Osteoblast (primary cell): Measurements from ENCODE around the gene C2orf78. TPM values are rescaled to one million over a fixed set of nuclear protein-coding genes. Genes with fewer than 3 reads are reported as not detected.
A peak's percentile ranks its signal among the peaks of the same experiment; 100 is the strongest.
"Not testable (repeated sequence)": the region's sequence is repeated elsewhere in the genome, so short reads cannot be mapped to it uniquely, and the experiment has no call there.

Experiments
- DNase-seq: peaks from one replicate; pipeline ENCODE4 v3.0.0; 2011; ENCODE audit warnings: low spot score, mixed read lengths; ENCODE audit not compliant: insufficient read length; ENCODE audit errors: missing footprints
- H2AFZ ChIP-seq: 2 replicates; pipeline ENCODE4 v1.6.0; 2011; ENCODE audit warnings: mild to moderate bottlenecking, low read length
- H3K27ac ChIP-seq: 2 replicates; pipeline ENCODE4 v1.5.1; 2011; ENCODE audit warnings: mild to moderate bottlenecking, low read depth, low read length, moderate library complexity
- H3K27me3 ChIP-seq: 2 replicates; pipeline ENCODE4 v1.6.0; 2012; ENCODE audit warnings: mild to moderate bottlenecking, control low read depth, inconsistent platforms, low read length, moderate library complexity; ENCODE audit not compliant: insufficient read depth
- H3K36me3 ChIP-seq: 2 replicates; pipeline ENCODE4 v1.5.1; 2011; ENCODE audit warnings: mild to moderate bottlenecking, low read length, control low read depth, moderate library complexity; ENCODE audit not compliant: insufficient read depth
- H3K4me1 ChIP-seq: 2 replicates; pipeline ENCODE4 v1.5.1; 2011; ENCODE audit warnings: mild to moderate bottlenecking, low read length, control low read depth, moderate library complexity; ENCODE audit not compliant: insufficient read depth
- H3K4me2 ChIP-seq: 2 replicates; pipeline ENCODE4 v1.6.0; 2011; ENCODE audit warnings: mild to moderate bottlenecking, low read length; ENCODE audit not compliant: insufficient read depth
- H3K4me3 ChIP-seq: fragments of 200-600 bp; sonication (generic); 3 replicates; pipeline ENCODE4 v1.5.1; 2012; ENCODE audit warnings: mild to moderate bottlenecking, low read length, inconsistent platforms; ENCODE audit not compliant: insufficient read depth
- H3K79me2 ChIP-seq: 2 replicates; pipeline ENCODE4 v1.6.0; 2012; ENCODE audit warnings: mild to moderate bottlenecking, low read length, control low read depth, inconsistent platforms; ENCODE audit not compliant: insufficient read depth
- H3K9me3 ChIP-seq: 2 replicates; pipeline ENCODE4 v1.5.1; 2011; ENCODE audit warnings: low read depth, low read length, control low read depth
- H4K20me1 ChIP-seq: 2 replicates; pipeline ENCODE4 v1.6.0; 2012; ENCODE audit warnings: mild to moderate bottlenecking, low read length, control low read depth; ENCODE audit not compliant: insufficient read depth
- total RNA-seq: library from RNA; depleted of rRNA; stranded (reverse); fragments of >200 nt; gene quantifications from 2 replicates; pipeline ENCODE4 v1.2.3, GENCODE V29; 2012
- TF ChIP-seq, protein P1 (sequence below): IDR thresholded peaks from 2 replicates; pipeline ENCODE4 v1.5.1; 2011; ENCODE audit warnings: mild to moderate bottlenecking, low read depth, low read length, moderate library complexity; ENCODE audit errors: extremely low read depth

Gene C2orf78
- total RNA-seq, 1 donor = not detected

DNA sequence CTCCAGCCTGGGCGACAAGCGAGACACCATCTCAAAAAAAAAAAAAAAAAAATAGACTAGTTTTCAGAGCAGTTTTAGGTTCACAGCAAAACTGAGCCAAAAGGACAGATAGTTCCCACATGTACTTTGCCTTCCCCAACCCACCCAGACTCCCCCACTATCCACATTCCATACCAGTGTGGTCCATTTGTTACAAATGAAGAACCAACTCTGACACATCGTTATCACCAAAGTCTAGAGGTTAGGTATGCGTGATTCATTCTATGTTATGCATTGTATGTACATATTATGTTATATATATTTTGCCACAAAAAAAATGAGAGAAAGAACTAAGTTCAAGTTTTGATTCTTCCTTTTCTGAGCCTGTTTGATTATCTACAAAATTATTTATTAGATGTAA is 7.6 kb upstream of the C2orf78 start:
- H3K4me3 ChIP-seq = no peak overlapping the region
- H3K4me2 ChIP-seq = no peak overlapping the region
- H4K20me1 ChIP-seq = peaks cover 21% of the 10 kb centered on the region
- H3K79me2 ChIP-seq = peaks cover 56% of the 10 kb centered on the region
- no peak overlapping the region for H2AFZ ChIP-seq
- DNase-seq = no peak
- H3K9me3 ChIP-seq = no peaks in the 10 kb centered on the region
- H3K27me3 ChIP-seq = no peaks in the 10 kb centered on the region
- peaks cover 23% of the 10 kb centered on the region for H3K4me1 ChIP-seq
- TF ChIP-seq, protein P1, sequence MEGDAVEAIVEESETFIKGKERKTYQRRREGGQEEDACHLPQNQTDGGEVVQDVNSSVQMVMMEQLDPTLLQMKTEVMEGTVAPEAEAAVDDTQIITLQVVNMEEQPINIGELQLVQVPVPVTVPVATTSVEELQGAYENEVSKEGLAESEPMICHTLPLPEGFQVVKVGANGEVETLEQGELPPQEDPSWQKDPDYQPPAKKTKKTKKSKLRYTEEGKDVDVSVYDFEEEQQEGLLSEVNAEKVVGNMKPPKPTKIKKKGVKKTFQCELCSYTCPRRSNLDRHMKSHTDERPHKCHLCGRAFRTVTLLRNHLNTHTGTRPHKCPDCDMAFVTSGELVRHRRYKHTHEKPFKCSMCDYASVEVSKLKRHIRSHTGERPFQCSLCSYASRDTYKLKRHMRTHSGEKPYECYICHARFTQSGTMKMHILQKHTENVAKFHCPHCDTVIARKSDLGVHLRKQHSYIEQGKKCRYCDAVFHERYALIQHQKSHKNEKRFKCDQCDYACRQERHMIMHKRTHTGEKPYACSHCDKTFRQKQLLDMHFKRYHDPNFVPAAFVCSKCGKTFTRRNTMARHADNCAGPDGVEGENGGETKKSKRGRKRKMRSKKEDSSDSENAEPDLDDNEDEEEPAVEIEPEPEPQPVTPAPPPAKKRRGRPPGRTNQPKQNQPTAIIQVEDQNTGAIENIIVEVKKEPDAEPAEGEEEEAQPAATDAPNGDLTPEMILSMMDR = no peak
- H3K36me3 ChIP-seq = peaks cover 49% of the 10 kb centered on the region
- H3K27ac ChIP-seq = no peak overlapping the region

DNA sequence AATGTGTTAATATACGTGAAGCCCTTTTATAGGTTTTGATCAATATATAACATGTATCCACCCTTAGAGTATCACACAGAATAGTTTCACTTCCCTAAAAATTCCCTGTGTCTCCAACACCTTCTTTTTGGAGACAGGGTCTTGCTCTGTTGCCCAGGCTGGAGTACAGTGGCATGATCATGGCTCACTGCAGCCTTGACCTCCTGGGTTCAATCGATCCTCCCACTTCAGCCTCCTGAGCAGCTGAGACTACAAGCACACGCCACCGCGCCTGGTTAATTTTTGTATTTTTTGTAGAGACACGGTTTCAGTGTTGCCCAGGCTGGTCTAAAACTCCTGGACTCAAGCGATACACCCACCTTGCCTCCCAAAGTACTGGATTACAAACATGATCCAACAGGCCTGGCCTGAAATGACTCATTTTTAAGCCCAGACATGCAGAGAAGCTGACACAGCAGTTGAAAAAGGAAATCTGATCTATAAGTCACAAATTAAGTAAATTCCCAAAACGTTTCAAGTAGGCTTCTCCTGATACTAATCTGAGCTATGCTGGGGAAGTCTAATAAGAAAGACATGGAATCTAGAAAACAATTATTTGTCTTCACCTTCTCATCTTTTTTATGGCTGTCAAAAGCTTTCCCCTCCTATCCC is 7.0 kb upstream of the C2orf78 start:
- Histone ChIP-seq H3K4me1 (peaks cover 23% of the 10 kb centered on the region), H2AFZ (no peak overlapping the region), H3K9me3 (no peaks in the 10 kb centered on the region), H3K36me3 (peaks cover 49% of the 10 kb centered on the region), H3K4me2 (peak overlapping the region; percentile 7), H3K27ac (peak overlapping the region; percentile 41), H4K20me1 (peaks cover 21% of the 10 kb centered on the region), H3K4me3 (no peak overlapping the region), H3K79me2 (peaks cover 56% of the 10 kb centered on the region), H3K27me3 (no peaks in the 10 kb centered on the region)
- TF ChIP-seq, protein P1 = no peak
- DNase-seq = no peak

DNA sequence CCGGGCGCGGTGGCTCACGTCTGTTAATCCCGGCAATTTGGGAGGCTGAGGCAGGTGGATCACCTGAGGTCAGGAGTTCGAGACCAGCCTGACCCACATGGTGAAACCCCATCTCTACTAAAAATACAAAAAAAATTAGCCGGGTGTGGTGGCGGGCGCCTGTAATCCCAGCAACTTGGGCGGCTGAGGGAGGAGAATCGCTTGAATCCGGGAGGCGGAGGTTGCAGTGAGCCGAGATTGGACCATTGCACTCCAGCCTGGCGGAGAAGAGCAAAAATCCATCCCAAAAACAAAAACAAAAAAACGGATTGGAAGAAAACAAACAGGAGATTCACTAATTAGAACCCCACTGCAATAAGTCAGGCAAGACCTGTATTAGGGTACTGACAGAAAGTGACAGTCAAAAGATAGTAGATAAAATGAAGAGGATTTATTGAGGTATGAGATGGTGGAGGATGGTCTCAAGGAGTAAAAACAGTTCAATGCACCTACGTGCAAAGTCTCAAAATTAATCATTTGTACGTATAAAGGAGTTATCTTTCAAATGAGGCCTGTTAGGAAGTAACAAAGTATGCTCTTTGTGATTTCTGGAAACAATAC is 5.0 kb upstream of the C2orf78 start:
- DNase-seq = peak; percentile 49
- Histone ChIP-seq H3K27ac (peak overlapping the region; percentile 94), H3K36me3 (peaks cover 29% of the 10 kb centered on the region), H2AFZ (peak overlapping the region; percentile 98), H3K4me1 (peaks cover 23% of the 10 kb centered on the region), H3K4me3 (peak overlapping the region; percentile 96), H3K79me2 (peaks cover 42% of the 10 kb centered on the region), H3K4me2 (peak overlapping the region; percentile 98), H4K20me1 (peaks cover 21% of the 10 kb centered on the region)
- not testable (repeated sequence) for H3K27me3 ChIP-seq, H3K9me3 ChIP-seq

DNA sequence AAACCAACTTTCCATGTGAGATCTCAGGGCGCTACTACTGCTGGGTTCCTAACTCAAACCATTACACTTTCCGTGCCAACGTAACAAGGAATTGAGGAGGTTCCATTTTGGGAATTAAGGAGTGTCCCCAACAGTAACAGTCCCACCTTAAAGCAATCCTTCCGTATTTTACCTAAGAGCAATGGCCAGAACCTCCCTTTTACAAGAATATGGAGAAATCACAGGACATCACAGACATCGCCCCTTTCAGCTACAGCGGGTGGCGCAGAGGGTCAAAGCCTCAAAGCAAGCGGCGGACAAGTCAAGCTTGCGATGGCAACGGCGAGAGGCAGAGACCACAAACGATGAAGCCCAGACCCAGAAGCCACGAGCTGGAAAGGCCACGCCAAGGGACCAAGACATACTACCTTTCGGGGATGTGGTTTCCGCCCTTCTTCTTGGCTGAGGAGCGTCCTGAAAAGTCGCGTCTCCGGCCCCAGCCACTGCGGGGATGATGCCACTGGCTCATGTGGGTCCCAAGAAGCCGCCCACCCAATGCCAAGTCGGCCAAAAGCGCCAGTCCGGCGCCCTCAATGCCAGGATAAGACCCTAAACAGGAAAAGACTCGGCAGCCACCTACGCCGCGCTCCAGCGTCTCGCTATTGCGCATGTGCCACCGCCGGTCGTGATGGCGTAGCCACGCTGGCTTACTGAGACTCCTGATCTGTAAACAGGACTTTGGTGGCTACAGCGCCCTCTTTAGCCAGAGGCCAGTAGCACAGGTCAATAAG is 4.3 kb upstream of the C2orf78 start, which contains the start of gene DUSP11:
Gene DUSP11 (minus strand): TSS at position 637 of the 770 bp plus-strand sequence. CDS start 129 bp downstream, at position 508.
- peak within 1 kb of the TSS; percentile 94 for H3K27ac ChIP-seq
- H3K36me3 ChIP-seq = peaks cover 22% of the 10 kb centered on the region
- TF ChIP-seq, protein P1 = peak; percentile 90
- H3K27me3 ChIP-seq = no peaks in the 10 kb centered on the region
- peak; percentile 93 for DNase-seq
- peak within 1 kb of the TSS; percentile 98 for H2AFZ ChIP-seq
- H3K4me2 ChIP-seq = peak within 1 kb of the TSS; percentile 98
- no peaks in the 10 kb centered on the region for H3K9me3 ChIP-seq
- H4K20me1 ChIP-seq = peaks cover 17% of the 10 kb centered on the region
- peak within 1 kb of the TSS; percentile 96 for H3K4me3 ChIP-seq
- H3K4me1 ChIP-seq = peaks cover 23% of the 10 kb centered on the region
- peaks cover 41% of the 10 kb centered on the region for H3K79me2 ChIP-seq
